Umbilical cord (tissue), 2 donors: ENCODE measurements around the gene NBPF1. TPM values are rescaled to one million over a fixed set of nuclear protein-coding genes. Genes with fewer than 3 reads are reported as not detected.
"Not testable (repeated sequence)": the region's sequence is repeated elsewhere in the genome, so short reads cannot be mapped to it uniquely, and the experiment has no call there.

Source experiments
- DNase-seq: peaks from one replicate; pipeline ENCODE4 v3.0.0-alpha.2; 2015; ENCODE audit warnings: low spot score
- total RNA-seq: library from RNA; depleted of rRNA; stranded (reverse); fragments of >200 nt; gene quantifications from one replicate; pipeline ENCODE4 v1.2.3, GENCODE V29; 2014; ENCODE audit warnings: low replicate concordance; ENCODE audit not compliant: insufficient read depth

The NBPF1 gene
- 125 TPM for total RNA-seq

DNA sequence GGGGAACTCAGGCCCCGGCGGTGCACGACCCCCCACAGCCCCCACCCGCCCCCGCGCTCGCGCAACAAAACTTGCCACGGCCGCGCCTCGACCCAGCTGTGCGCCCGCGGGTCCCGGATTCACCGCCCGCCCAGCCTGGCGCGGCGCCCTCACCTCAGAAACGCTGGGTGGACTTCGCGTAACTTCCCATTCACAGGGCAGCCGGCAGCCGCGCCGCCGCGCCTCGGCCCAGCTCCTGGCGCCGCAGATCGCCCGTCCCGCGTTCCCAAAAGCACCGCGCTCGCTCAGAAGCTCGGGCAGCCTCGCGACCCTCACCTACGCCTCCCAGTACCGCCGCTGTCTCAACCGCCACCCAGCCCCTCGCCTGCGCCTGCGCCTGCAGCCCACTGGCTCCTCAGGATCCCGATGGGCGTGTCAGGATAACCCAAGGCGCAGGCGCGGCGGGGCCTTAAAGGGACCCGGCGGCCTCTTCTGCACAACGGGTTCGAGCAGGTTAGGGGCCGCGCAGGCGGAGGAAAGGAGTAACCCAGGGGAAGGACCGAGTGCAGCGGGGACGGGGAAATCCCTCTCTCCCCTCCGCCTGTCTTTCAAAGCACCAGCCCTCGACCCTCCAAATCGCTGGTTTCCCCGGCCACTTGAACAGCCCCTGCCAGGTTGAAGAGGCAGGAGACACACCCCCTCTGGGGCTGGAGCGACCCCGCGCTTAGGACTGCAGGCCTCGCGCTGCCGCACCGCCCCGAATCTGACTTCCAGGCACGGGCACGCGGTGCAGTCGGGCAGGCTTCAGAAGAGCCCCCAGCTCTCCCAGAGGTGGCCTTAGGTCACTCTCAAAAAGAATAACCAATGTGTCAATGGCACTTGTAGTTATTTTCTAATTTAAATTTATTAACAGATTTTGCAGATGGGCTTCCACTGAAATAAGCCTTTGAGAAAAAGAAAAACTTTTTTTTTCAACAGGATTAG lies at the start of gene NBPF1:
Gene NBPF1 (minus strand): TSS at position 380 of the 963 bp plus-strand sequence.
- peak; percentile 100 for DNase-seq

DNA sequence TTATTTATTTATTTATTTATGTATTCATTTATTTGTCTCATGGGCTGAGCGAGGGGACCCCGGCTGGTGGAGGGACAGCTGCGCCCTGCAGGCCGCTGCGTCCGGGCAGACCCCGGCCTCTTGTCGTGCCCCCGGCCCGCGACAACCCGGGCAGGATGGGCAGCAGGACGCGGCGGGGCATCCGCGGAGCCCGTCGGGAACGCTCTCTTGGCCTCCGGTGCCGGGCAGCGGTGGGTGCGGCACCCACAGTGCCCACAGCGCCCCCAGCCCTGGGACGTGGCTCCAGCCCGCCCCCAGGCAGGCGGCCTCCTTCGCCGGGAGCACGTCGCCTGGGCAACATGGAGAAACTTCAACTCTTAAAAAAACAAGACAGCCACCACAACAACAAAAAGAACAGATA lies 44.9 kb upstream of the NBPF1 start:
- not testable (repeated sequence) for DNase-seq

DNA sequence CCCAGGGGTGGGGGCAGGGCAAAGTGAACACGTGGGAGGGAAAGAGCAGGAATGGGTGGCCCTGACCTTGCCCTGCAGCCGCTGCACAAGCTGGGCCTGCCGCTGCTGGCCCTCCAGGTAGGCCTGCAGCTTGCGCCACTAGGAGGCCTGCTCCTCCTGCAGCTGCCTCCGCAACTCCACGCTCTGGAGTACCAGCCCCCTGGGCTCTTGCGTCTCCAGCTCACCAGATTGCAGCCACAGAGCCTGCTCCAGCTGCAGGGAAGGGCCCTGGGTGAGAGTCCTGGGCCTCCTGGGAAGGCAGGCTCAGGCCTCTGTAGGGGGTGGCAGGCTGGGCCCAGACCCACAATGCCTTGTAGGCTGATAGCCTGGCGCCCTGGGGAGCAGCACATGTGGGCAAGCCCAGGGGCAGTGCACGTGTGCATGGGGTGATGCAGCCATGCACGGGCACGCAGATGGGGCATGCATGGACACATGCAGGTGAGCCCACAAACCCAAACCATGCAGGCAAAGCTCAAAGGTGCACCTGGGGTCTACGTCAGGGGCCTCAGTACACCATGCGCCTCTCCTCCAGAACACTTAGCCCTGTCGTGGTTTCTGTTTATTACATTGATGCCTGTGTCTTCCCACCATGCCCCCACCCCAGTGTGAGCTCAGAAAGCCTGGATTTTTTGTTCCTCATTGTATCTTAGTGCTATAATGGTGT lies 43.8 kb upstream of the NBPF1 start:
- DNase-seq, result not testable (repeated sequence)

DNA sequence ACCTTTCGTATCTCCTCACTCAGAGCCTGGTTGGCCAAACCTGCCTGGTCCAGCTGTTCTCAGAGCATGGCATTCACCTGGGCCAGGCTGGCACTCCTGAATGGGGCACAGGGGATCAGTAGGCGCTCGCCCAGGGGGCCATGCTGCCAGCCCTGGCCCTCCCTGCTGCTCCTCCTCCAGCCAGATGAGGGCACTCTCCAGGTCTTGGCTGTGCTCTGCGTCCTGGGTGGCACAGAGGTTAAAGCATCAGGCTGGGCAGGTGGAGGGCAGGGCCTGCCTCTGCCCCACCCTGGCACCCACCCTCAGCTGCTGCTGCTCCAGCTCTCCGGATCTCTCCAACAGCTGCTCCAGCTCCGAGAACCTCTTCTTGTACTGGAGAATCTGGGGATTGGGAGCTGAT lies 43.2 kb upstream of the NBPF1 start:
- DNase-seq, result not testable (repeated sequence)

DNA sequence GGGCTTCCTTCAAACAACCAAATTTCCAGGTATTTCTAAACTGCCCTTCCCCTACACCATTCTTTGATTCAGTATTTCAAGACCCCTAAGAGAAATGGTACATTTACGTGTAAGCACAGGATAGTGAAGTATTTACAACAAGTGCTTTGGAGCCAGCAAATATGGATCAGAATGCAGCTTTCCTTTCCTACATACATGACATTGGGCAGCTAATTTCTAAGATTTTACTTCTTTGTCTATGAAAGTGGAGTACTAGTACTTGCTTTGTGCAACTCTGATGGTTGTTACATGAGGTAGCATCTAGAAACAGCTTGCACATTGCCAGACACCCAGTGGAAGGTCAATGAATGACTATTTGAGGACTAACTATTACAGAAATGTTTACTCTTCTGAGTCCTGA lies 38.2 kb upstream of the NBPF1 start:
- DNase-seq, result not testable (repeated sequence)

DNA sequence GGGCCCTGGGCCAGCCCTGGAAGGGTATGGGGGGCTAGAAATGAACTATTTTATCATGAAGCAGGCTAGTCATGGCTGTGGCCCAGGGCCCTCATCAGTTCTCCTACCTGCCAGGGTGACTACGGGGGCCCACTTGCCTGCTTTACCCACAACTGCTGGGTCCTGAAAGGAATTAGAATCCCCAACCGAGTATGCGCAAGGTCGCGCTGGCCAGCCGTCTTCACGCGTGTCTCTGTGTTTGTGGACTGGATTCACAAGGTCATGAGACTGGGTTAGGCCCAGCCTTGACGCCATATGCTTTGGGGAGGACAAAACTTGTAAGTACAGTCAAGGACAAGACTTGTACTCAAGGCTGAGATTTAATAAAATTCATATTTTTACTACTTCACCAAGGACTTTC lies 36.6 kb upstream of the NBPF1 start:
- not testable (repeated sequence) for DNase-seq

DNA sequence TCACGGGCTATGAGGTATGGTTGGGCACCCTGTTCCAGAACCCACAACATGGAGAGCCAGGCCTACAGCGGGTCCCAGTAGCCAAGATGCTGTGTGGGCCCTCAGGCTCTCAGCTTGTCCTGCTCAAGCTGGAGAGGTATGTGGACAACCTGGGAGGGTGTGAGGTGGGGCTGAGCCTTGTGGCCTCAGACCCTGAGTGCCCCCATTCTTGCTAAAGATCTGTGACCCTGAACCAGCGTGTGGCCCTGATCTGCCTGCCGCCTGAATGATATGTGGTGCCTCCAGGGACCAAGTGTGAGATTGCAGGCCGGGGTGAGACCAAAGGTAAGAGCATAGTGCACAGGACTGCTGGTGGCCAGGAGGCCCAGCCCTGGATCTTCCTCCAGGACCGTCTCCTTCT lies 36.0 kb upstream of the NBPF1 start:
- not testable (repeated sequence) for DNase-seq

DNA sequence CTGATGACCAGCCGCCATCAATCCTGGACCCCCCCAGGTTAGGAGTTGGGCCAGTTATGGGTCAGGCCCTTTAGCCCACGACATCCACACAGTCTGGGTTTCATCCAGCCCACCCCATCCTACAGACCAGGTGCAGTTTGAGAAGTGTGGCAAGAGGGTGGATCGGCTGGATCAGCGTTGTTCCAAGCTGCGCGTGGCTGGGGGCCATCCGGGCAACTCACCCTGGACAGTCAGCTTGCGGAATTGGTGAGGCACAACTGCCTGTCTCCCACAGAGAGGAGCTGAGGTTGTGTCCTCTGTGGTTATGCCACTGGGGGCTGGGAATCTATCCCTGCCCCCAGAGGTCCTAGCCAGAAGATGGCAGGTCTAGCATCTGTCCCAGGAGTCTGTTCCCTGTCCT lies 35.4 kb upstream of the NBPF1 start:
- DNase-seq, result not testable (repeated sequence)

DNA sequence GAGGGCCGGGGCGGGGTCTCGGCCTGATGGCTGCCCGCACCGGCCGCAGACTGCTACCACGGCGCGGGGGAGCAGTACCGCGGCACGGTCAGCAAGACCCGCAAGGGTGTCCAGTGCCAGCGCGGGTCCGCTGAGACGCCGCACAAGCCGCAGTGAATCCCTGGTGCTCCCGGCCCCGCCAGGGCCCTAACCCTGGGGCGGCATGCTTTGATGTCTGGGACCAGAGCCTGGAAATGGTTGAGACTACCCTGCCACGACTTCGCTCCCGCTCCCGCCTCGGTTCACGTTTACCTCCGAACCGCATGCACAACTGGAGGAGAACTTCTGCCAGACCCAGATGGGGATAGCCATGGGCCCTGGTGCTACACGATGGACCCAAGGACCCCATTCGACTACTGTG lies 34.9 kb upstream of the NBPF1 start:
- DNase-seq, result not testable (repeated sequence)

DNA sequence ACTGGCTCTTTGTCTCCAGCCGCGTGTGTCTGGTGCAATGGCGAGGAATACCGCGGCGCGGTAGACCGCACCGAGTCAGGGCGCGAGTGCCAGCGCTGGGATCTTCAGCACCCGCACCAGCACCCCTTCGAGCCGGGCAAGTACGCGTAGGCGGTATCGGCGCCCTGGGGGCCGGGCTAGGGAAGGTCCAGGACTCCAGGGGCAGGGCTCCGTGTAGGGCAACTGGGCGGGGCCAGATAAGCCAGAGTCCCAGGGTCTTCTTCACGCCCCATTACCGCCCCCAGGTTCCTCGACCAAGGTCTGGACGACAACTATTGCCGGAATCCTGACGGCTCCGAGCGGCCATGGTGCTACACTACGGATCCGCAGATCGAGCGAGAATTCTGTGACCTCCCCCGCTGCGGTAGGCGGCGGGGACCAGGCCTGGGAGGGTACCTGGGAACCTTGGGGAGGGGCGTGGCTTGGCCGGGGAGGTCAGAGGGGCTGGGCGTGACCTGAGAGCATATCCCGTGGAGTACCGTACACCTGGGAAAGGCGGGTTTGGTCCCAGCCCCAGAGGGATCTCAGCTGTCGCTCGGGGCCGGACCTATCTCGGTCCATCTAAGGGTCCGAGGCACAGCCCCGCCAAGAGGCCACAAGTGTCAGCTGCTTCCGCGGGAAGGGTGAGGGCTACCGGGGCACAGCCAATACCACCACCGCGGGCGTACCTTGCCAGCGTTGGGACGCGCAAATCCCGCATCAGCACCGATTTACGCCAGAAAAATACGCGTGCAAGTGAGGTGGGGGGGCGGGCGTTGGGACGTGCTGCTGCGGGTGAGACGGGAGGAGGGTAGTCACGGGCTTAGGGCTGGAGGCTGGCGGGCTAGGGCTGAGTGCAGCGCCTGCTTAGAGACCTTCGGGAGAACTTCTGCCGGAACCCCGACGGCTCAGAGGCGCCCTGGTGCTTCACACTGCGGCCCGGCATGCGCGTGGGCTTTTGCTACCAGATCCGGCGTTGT lies 34.1 kb upstream of the NBPF1 start:
- DNase-seq, result not testable (repeated sequence)

DNA sequence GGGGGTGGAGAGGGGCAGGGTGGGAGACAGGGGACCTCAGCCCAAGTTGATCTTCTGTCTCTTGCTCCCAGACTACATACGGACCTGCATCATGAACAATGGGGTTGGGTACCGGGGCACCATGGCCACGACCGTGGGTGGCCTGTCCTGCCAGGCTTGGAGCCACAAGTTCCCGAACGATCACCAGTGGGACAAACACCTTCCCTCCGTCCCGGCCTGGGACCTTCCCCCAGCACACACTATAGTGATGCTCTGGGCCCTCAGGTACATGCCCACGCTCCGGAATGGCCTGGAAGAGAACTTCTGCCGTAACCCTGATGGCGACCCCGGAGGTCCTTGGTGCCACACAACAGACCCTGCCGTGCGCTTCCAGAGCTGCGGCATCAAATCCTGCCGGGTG lies 33.4 kb upstream of the NBPF1 start:
- DNase-seq, result not testable (repeated sequence)

DNA sequence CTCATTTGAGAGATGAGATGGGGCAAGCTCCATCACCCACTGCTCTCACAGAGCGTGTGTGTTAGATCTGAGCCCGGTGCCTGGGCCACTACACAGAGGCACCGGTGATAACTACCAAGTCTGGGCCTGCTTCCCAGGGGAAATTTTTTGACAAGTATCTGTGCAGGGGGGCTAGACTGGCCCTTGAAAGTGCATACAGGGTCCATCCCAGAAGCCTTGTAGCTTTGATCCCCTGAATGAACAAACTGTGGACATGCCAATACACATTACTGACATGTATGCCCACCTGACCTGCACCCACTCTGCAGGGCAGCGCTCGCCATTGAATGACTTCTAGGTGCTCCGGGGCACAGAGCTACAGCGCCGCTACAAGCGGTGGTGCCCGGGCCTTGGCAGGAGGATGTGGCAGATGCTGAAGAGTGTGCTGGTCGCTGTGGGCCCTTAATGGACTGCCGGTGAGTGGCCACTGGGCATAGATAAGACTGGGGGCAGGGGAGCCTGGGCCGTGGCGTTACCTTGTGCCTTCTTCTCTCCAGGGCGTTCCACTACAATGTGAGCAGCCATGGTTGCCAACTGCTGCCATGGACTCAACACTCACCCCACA lies 32.8 kb upstream of the NBPF1 start:
- DNase-seq, result not testable (repeated sequence)

DNA sequence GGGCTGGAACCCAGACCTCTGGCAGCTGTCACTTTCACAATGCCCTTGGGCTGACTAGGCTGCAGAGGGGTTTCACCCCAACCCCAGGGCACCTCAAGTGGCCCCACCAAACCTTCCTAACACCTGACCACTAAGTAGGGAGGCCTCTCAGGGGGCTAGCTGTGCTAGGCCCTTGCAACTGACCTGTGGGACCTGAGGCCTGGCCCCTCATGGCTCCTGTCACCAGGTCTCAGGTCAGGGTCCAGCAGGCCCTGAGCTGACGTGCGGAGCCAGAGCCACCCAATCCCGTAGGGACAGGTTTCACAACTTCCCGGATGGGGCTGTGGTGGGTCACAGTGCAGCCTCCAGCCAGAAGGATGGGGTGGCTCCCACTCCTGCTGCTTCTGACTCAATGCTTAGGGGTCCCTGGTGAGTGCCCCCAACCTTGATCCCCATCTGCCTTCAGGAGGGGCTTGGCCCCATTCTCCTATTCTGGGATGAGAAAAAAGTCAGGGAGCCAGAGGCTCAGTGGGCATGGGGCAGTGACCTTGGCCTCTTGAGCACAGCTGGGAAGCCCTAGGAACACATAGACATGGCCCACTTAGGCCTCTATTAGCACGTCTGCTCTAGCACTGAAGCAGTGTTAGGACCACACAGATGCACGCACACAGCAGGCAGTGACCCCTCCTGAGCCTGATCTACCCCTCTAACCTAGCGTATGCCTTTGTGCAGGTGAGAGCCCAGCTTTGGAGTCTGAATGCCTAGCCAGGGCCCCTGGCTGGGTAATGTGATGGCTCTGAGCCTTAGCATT lies 32.1 kb upstream of the NBPF1 start:
- not testable (repeated sequence) for DNase-seq

DNA sequence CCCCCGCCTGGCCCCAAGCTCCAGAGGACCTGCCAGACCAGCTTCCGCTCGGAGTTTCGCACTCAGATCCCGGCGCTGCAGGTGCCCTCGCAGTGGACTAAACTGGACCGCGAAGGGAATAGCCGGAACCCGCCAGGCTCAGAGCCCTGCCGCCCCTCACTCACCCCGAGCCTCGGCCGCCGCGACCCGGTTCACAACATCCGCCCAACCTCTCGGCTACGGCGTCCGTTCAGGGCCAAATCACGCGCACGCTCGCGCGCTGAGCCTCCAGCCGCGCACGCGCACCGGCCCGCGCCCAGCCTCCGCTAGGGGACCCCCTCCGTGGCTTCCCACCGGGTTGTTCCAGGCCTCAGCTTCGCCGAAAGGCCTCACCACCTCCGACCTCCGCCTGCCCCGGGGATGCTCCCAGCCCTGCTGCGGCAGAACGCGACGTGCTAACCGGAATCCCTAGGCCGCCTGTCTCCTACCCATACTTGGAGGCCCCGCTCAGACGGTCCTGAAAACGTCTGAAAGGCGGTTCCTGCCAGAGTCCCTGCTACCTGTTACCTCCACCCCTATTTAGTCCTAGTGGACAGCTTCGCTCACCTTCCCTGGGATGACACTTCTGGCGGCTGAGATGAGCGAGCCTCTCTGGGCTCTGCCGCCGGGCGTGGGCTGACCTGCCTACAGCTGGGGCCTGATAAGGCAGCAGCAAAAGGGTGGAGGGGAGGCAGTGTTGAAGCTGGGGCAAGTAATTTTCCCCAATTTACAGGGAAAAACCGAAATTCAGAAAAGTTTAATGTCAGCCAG lies 31.3 kb upstream of the NBPF1 start:
- DNase-seq, result peak; percentile 98

DNA sequence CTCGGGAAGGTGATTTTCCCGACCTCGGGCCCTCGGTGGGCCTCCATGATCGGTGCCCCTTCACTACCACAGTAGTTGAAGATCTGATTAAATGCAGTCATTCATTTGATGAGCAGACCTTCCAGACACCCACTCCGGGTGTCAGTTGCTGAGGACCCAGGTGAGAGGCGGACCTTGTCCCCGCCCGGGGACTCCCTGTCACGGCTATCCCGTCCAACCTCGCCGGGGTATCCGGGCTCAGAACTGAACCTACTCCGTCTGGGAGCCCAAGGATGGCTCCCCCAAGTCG lies 30.8 kb upstream of the NBPF1 start:
- DNase-seq, result no peak

DNA sequence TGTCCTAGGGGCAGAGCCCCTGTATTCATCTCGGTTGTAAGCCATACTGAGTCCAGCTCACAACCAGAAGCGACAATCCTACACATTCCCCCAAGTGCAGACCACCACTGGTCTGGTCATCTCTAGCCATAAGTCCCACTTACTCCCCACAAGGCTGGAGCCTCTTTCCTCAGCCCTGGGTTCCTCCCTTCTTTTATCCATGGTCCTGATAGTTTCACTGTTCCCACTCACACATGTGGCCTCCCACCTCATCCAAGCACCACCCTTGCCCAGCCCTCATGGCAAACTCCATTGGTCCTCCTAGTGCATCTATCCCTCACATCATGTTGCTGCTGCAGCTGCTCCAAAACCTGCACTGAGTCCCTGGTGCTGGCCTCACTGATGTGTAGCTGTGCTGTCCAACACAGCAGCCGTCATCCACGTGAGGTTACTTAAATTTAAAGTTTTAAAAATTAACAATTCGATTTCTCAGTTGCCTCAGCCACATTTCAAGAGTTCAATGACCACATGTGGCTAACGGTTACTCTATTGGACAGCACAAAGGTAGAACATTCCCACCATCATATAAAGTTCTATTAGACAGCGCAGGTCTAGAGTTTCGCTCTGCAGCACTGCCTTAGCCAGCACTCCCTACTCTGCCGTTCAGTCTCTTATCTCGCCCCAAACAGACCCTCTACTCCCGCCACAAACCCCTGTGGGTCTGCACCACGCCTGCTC lies 30.3 kb upstream of the NBPF1 start:
- DNase-seq, result not testable (repeated sequence)

DNA sequence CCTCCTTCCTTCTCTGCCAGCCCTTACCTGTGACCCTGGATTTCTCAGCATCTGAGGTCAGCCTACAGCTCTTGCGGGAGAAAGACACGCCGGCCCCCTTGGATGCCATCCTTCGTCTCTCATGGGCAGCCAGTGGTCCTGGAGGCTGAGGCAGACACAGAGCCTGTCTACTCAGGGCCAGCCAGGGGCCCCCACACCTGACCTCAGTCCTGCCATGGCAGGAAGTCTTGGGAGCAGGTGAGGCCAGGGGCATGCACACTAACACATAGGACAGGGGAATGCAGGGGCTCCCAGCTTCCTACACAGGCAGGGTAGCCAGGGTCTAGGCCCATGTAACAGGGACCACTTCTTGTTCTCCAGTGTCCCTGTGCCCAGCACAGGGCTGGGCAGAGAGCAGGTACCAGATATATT lies 29.6 kb upstream of the NBPF1 start:
- DNase-seq, result not testable (repeated sequence)
